ENCODE measurements around the gene MAP7D2. TPM values are rescaled to one million over a fixed set of nuclear protein-coding genes. Genes with fewer than 3 reads are reported as not detected.

MAP7D2 gene
- total and polyA plus RNA-seq, 9 of the 15 experiments (the other 6 are each of a cell fraction or from before 2014, with no cell fraction given): 0.01 to 0.04 (median 0.03) TPM; not detected in 4

DNA sequence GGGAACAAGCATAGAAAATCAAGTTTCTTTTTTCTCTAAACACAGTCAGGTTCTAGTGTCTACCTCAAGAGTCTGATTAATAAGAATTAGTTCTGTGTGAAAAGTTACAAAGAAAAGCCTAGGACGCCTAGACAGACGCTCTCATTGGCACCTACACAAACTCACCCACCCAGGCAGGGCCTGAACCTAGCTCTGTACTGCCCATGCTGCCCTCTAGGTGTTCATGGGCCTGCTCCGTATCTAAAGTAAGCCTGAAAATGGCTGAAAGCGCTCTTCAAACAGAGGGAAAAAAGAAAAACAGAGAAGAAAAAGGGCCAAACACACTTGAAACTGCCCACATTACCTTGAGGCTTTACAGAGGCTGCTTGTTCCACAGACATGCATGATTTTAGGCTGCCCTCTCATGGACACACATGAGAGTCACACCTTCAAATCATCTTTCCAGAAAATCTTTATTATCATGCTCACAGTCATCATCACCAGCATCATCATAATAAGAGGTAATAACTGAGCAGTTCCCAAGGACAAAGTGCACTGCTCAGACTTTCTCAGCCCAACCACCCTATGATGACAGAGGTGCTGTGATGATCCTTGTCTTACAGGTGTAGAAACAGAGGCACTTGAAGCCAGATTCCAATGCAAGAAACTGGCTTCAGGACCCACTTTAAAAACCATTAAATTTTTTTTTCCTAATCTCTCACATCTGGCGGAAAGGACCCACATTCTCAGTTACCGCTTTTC lies 49.6 kb downstream of the MAP7D2 start:
- Histone ChIP-seq H4K20me1 (replicated peaks; ENCODE audit: control insufficient read depth, insufficient read depth, low read length) (peaks cover 5% of the 10 kb centered on the region; the same call in 1 of the 2 replicates), H3K9me1 (ENCODE audit: control insufficient read depth, insufficient read depth, low read length) (no peaks in the 10 kb centered on the region), H3K36me3 (ENCODE audit: control insufficient read depth, insufficient read depth, low read length) (no peaks in the 10 kb centered on the region), H3K9me3 (replicated peaks; ENCODE audit: control insufficient read depth, insufficient read depth, low read depth, low read length) (no peaks in the 10 kb centered on the region), H3K9ac (ENCODE audit: insufficient read depth in 1 of 2, low read depth in 2 of 2, low read length in 2 of 2) (no peak overlapping the region), H3K4me3 (no peak overlapping the region), H3K4me1 (replicated peaks in 1 of 2; ENCODE audit: control insufficient read depth in 2 of 2, insufficient read depth in 2 of 2, low read length in 2 of 2) (no peaks in the 10 kb centered on the region), H3K27ac (ENCODE audit: extremely low read depth, low read depth, low read length) (no peak overlapping the region), H2AFZ (ENCODE audit: low read depth, low read length) (no peak overlapping the region), H3K4me2 (ENCODE audit: insufficient read depth, low read length) (no peak overlapping the region), H3K27me3 (ENCODE audit: control insufficient read depth in 2 of 2, insufficient read depth in 2 of 2, low read length in 2 of 2) (peaks cover 0 to 23% of the 10 kb centered on the region in 2 experiments; a peak in 2 of 5 replicates), H3K79me2 (ENCODE audit: control insufficient read depth, insufficient read depth, low read length) (no peaks in the 10 kb centered on the region)
- no TSS peak for BruUV-seq (replicated peaks)
- FAIRE-seq (peak; percentile 67), ATAC-seq (peak; percentile 84), DNase-seq (ENCODE audit: extremely low read depth in 1 of 4, low spot score in 3 of 4) (peak; percentile 8 to 40 (median 20))
- 0% methylated on average over 4 of the region's 6 CpGs for WGBS (ENCODE audit: insufficient coverage, low coverage, missing lambda C conversion rate)
- ChIA-PET CTCF (ENCODE audit: low intra/inter-chr PET ratio) (no interaction called here), POLR2A (no interaction called here)
- in situ Hi-C loops (cut with MboI) (loop anchor here (10.0 kb wide), 1 partner anchor 162 kb away; no protein-coding TSS in a partner anchor), intact Hi-C loops (cut with micrococcal nuclease) (loop anchor here (1.0 to 5.0 kb wide), 2 partner anchors 162 to 330 kb away; no protein-coding TSS in a partner anchor)
- TF ChIP-seq PHF20 (IDR thresholded peaks at IDR 0.05; ENCODE audit: partially characterized antibody): no peak
- TF ChIP-seq ZNF584 (CRISPR knock-in tag; IDR thresholded peaks at IDR 0.05; ENCODE audit: low read depth): no peak
- TF ChIP-seq, protein P1, sequence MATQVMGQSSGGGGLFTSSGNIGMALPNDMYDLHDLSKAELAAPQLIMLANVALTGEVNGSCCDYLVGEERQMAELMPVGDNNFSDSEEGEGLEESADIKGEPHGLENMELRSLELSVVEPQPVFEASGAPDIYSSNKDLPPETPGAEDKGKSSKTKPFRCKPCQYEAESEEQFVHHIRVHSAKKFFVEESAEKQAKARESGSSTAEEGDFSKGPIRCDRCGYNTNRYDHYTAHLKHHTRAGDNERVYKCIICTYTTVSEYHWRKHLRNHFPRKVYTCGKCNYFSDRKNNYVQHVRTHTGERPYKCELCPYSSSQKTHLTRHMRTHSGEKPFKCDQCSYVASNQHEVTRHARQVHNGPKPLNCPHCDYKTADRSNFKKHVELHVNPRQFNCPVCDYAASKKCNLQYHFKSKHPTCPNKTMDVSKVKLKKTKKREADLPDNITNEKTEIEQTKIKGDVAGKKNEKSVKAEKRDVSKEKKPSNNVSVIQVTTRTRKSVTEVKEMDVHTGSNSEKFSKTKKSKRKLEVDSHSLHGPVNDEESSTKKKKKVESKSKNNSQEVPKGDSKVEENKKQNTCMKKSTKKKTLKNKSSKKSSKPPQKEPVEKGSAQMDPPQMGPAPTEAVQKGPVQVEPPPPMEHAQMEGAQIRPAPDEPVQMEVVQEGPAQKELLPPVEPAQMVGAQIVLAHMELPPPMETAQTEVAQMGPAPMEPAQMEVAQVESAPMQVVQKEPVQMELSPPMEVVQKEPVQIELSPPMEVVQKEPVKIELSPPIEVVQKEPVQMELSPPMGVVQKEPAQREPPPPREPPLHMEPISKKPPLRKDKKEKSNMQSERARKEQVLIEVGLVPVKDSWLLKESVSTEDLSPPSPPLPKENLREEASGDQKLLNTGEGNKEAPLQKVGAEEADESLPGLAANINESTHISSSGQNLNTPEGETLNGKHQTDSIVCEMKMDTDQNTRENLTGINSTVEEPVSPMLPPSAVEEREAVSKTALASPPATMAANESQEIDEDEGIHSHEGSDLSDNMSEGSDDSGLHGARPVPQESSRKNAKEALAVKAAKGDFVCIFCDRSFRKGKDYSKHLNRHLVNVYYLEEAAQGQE (IDR thresholded peaks at IDR 0.05; ENCODE audit: borderline replicate concordance): peak; percentile 48; the same call in 1 of the 2 replicates
- TF ChIP-seq, protein P1 (CRISPR knock-in tag; IDR thresholded peaks at IDR 0.05; ENCODE audit: low read depth): no peak
- TF ChIP-seq ZC3H8 (IDR thresholded peaks at IDR 0.05): no peak
- no peak for TF ChIP-seq PTBP1 (IDR thresholded peaks at IDR 0.05; ENCODE audit: low read depth, low read length)
- no peak for TF ChIP-seq MTA1 (IDR thresholded peaks at IDR 0.05; ENCODE audit: borderline replicate concordance)
- no peak for TF ChIP-seq FOXK2 (conservative IDR thresholded peaks at IDR 0.05 in 1 of 2, IDR thresholded peaks at IDR 0.05 in 1 of 2; ENCODE audit: low read depth in 2 of 2)
- TF ChIP-seq SMC3 (conservative IDR thresholded peaks at IDR 0.05; ENCODE audit: insufficient read depth, low read depth, low read length): peak; percentile 34; the same call in 1 of the 2 replicates
- no peak for TF ChIP-seq BRD4 (IDR thresholded peaks at IDR 0.05)
- peak; percentile 48 to 70 for TF ChIP-seq RAD21 (CRISPR knock-in tag; conservative IDR thresholded peaks at IDR 0.05 in 1 of 2, IDR thresholded peaks at IDR 0.05 in 1 of 2)
- TF ChIP-seq BRF2 (IDR thresholded peaks at IDR 0.05; ENCODE audit: borderline replicate concordance, insufficient read depth, insufficient read length): no peak
- TF ChIP-seq ZNF583 (CRISPR knock-in tag; IDR thresholded peaks at IDR 0.05): no peak
